AML-193 (cell line): ENCODE measurements around the gene UNC45B.
"Not testable (repeated sequence)": the region's sequence is repeated elsewhere in the genome, so short reads cannot be mapped to it uniquely, and the experiment has no call there.

ENCODE experiments used
- DNase-seq, 2 experiments: peaks; one replicate each; lab custom pipeline; 2025; lab: John Stamatoyannopoulos, UW

Gene UNC45B

GRCh38 chr17:35222452-35222851, 74.8 kb downstream of the UNC45B start:
- DNase-seq: no peak

DNA sequence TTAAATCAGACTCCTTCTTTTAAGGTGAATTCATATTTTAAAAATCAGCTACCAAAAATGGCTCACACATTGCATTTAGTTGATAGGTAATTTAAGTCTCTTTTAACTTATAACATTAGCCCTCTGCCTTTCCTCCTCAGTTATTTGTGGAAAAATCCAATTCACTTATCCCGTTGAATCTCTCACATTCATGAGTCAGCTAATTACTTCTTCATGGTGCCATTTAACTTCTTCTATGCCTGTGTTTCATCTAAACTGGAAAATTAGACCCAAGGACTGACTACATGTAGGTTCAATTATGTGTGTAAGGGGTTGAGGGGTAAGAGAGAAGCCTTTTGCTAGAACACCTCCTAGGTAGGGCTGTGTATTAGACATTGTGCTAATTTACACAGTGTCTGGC, 76.8 kb downstream of the UNC45B start:
- DNase-seq: no peak

DNA sequence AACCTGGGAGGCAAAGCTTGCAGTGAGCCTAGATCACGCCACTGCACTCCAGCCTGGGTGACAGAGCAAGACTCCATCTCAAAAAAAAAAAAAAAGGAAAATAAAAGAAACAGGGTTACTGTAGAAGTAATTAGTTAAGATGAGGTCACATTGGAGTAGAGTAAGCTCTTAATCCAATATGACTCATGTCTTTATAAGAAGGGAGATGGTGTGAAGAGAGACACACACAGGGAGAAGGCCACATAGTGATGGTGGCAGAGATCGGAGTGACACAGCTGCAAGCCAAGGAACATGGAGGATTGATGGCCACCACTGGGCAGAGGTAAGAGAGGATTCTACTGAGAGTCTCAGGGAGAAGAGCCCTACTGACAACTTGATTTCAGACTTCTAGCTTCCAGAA, 79.9 kb downstream of the UNC45B start:
- no peak for DNase-seq

GRCh38 chr17:35229638-35230037, 82.0 kb downstream of the UNC45B start:
- no peak for DNase-seq

DNA sequence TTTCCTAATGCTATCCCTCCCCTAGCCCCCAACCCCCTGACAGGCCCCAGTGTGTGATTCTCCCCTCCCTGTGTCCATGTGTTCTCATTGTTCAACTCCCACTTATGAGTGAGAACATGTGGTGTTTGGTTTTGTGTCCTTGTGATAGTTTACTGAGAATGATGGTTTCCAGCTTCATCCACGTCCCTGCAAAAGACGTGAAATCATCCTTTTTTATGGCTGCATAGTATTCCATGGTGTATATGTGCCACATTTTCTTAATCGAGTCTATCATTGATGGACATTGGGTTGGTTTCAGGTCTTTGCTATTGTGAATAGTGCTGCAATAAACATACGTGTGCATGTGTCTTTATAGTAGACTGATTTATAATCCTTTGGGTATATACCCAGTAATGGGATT, 86.7 kb downstream of the UNC45B start:
- DNase-seq: not testable (repeated sequence)

DNA sequence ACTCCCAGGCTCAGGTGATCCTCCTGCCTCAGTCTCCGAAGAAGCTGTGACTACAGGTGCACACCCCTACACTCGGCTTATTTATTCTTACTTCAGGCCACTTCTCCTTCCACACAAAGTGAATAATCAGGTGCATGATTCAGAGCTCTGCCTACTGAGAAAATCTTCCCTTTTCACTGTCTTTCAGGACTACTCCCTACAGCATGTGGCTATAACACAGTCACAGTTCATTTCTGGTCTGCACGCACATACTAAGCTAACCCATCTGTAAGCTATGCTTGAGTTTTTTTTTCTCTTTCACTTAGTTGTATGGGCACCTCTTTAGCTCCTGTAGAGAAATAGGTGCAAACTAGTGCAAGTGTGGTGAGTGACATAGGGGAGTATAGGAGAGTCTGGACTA, 87.7 kb downstream of the UNC45B start:
- DNase-seq: no peak

DNA sequence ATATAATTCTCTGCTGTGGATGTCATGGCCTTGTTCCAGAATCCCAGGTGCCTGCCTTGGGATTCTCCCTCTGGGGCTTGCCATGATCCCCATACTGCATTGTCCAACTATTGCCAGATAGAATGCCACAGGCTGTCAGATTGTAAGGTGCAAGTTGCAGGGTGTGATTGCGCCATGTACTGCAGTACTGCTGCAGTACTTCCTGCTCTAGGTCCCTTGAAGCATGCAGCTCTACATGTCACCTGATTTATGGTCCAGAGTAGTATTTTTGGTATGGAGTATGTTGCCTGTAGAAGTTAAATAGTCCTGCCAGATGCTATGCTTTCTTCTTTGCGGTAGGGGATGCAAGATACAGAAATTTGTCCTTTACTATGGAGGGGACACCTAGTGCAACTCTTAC, 88.3 kb downstream of the UNC45B start:
- peak in 1 of 2 experiments; percentile 13 for DNase-seq

DNA sequence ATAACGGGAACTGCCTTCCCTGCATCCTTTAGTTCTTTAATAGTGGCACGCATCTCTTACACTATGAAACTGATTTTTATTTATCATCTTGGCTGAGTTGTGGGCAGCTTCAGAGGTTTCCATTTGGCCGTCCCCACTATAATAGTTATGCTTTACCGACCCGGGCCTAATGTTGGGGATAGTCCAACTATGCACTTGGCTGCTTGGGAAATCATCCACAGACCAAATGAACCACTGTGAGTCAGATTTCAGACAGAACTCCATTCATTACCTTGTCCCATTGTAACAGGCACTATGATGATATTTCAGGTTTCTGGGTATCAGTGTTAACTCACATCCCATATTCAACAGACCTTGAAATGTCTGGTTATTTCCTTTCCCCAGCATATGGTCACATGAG, 89.2 kb downstream of the UNC45B start:
- DNase-seq: no peak

GRCh38 chr17:35238821-35239220, 91.2 kb downstream of the UNC45B start:
- no peak for DNase-seq
